Stomach (tissue), 4 donors: ENCODE results near the gene HSD11B1L.

Experiments
- POLR2A ChIP-seq, 4 donors: fragments of 450-650 bp; IDR thresholded peaks; one replicate each; pipeline ENCODE4 v1.6.1; 2016; ENCODE audit warnings: antibody characterized with exemption in 4 of 4, control low read depth in 2 of 4, mild to moderate bottlenecking in 1 of 4, moderate library complexity in 1 of 4
- POLR2AphosphoS5 ChIP-seq, 3 donors: sonication (generic); formaldehyde crosslinking; IDR thresholded peaks; one replicate each; pipeline ENCODE4 v1.6.1; 2016; ENCODE audit warnings: antibody characterized with exemption in 3 of 3
- TF ChIP-seq, protein P1 (sequence below), 7 experiments: fragments of 450-650 bp in 4 of 7; fragments of 200-600 bp in 3 of 7; sonication (generic) in 3 of 7; IDR thresholded peaks; one replicate each; pipeline ENCODE4 v1.5.1; 2016 to 2019; ENCODE audit warnings: antibody characterized with exemption in 7 of 7, control low read depth in 2 of 7, mild to moderate bottlenecking in 1 of 7

DNA sequence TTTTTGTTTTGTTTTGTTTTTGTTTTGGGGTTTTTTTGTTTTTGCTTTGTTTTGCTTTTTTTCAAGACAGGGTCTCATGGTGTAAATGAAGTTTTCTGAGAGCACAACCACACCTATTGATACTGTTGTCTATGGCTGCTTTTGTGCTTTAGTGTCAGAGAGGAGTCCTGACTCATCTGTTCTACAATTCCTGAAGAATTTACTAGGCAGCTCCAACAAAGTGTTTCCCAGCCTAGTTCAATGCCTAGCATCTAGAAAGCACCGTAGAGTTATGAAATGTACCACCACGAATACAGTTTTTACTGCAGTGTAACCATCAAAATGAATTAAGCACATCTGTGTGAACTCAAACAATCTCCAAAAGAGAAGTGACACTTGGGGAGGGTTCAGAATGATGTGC lies 36.8 kb upstream of the HSD11B1L start:
- TF ChIP-seq, protein P1, sequence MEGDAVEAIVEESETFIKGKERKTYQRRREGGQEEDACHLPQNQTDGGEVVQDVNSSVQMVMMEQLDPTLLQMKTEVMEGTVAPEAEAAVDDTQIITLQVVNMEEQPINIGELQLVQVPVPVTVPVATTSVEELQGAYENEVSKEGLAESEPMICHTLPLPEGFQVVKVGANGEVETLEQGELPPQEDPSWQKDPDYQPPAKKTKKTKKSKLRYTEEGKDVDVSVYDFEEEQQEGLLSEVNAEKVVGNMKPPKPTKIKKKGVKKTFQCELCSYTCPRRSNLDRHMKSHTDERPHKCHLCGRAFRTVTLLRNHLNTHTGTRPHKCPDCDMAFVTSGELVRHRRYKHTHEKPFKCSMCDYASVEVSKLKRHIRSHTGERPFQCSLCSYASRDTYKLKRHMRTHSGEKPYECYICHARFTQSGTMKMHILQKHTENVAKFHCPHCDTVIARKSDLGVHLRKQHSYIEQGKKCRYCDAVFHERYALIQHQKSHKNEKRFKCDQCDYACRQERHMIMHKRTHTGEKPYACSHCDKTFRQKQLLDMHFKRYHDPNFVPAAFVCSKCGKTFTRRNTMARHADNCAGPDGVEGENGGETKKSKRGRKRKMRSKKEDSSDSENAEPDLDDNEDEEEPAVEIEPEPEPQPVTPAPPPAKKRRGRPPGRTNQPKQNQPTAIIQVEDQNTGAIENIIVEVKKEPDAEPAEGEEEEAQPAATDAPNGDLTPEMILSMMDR (IDR thresholded peaks at IDR 0.05) = no peak
- TF ChIP-seq POLR2A (IDR thresholded peaks at IDR 0.05) (no peak), POLR2AphosphoS5 (IDR thresholded peaks at IDR 0.05) (no peak)
